Vagina (tissue), 2 donors: ENCODE measurements around the gene CRY1. TPM values are rescaled to one million over a fixed set of nuclear protein-coding genes. Genes with fewer than 3 reads are reported as not detected.

Experiments used
- DNase-seq, 2 donors: peaks; one replicate each; pipeline ENCODE4 v3.0.0-alpha.2; 2017; ENCODE audit errors: extremely low spot score in 2 of 2
- H3K27ac ChIP-seq: fragments of 200-600 bp; sonication (generic); one replicate; pipeline ENCODE4 v1.5.1; 2019
- H3K27me3 ChIP-seq: fragments of 200-600 bp; sonication (generic); one replicate; pipeline ENCODE4 v1.5.1; 2019
- H3K36me3 ChIP-seq, 2 donors: fragments of 200-600 bp; sonication (generic); one replicate each; pipeline ENCODE4 v1.5.1; 2017 to 2019
- H3K4me1 ChIP-seq: fragments of 200-600 bp; sonication (generic); one replicate; pipeline ENCODE4 v1.5.1; 2019
- H3K4me3 ChIP-seq, 2 donors: fragments of 200-600 bp; sonication (generic); 1 replicate in 1 of 2; 2 replicates in 1 of 2; pipeline ENCODE4 v1.5.1; 2016 to 2019
- H3K9me3 ChIP-seq: fragments of 200-600 bp; sonication (generic); one replicate; pipeline ENCODE4 v1.5.1; 2019
- CTCF ChIP-seq, 3 experiments: fragments of 450-650 bp in 2 of 3; fragments of 200-600 bp in 1 of 3; sonication (generic) in 1 of 3; IDR thresholded peaks; one replicate each; pipeline ENCODE4 v1.5.1; 2017 to 2019; ENCODE audit warnings: antibody characterized with exemption in 3 of 3, mild to moderate bottlenecking in 2 of 3, moderate library complexity in 2 of 3
- POLR2A ChIP-seq, 2 donors: fragments of 450-650 bp; IDR thresholded peaks; one replicate each; pipeline ENCODE4 v1.6.1; 2017; ENCODE audit warnings: antibody characterized with exemption in 2 of 2, mild to moderate bottlenecking in 2 of 2, moderate library complexity in 2 of 2
- POLR2AphosphoS5 ChIP-seq, 2 donors: sonication (generic); formaldehyde crosslinking; IDR thresholded peaks; one replicate each; pipeline ENCODE4 v1.9.0; 2017; ENCODE audit warnings: antibody characterized with exemption in 2 of 2, mild to moderate bottlenecking in 2 of 2, low read depth in 1 of 2; ENCODE audit not compliant: insufficient read depth in 1 of 2
- intact Hi-C: fragments of 100-400 bp; cut with DNase I; formaldehyde crosslinking; loops from one replicate; pipeline ENCODE4 v1.15.1; 2023
- total RNA-seq: library from RNA; depleted of rRNA; stranded (reverse); fragments of >200 nt; gene quantifications from one replicate; pipeline ENCODE4 v1.2.3, GENCODE V29; 2016

The CRY1 gene
- total RNA-seq, 1 donor from 2014 or later, result 18.7 TPM

GRCh38 chr12:107025671-107026070 lies 67.7 kb downstream of the CRY1 start:
- Histone ChIP-seq H3K9me3 (no peaks in the 10 kb centered on the region), H3K27ac (no peak overlapping the region), H3K36me3 (no peaks in the 10 kb centered on the region), H3K4me3 (no peak overlapping the region), H3K4me1 (peaks cover 42% of the 10 kb centered on the region), H3K27me3 (no peaks in the 10 kb centered on the region)
- TF ChIP-seq POLR2A (IDR thresholded peaks at IDR 0.05) (no peak), CTCF (IDR thresholded peaks at IDR 0.05) (no peak), POLR2AphosphoS5 (IDR thresholded peaks at IDR 0.05; ENCODE audit: insufficient read depth in 1 of 2, low read depth in 1 of 2) (no peak)
- intact Hi-C loops, result no loop called here
- no peak for DNase-seq

GRCh38 chr12:107019546-107019945 lies 73.8 kb downstream of the CRY1 start:
- Histone ChIP-seq H3K4me3 (no peak overlapping the region), H3K4me1 (no peaks in the 10 kb centered on the region), H3K36me3 (no peaks in the 10 kb centered on the region), H3K27ac (no peak overlapping the region), H3K9me3 (no peaks in the 10 kb centered on the region), H3K27me3 (no peaks in the 10 kb centered on the region)
- no peak for DNase-seq
- intact Hi-C loops, result no loop called here
- TF ChIP-seq CTCF (IDR thresholded peaks at IDR 0.05), result no peak
- no peak for TF ChIP-seq POLR2AphosphoS5 (IDR thresholded peaks at IDR 0.05; ENCODE audit: insufficient read depth in 1 of 2, low read depth in 1 of 2)
- no peak for TF ChIP-seq POLR2A (IDR thresholded peaks at IDR 0.05)

GRCh38 chr12:107017042-107017441 lies 76.3 kb downstream of the CRY1 start:
- DNase-seq, result no peak
- no peak overlapping the region for H3K4me3 ChIP-seq
- no peak overlapping the region for H3K27ac ChIP-seq
- H3K27me3 ChIP-seq, result no peaks in the 10 kb centered on the region
- TF ChIP-seq CTCF (IDR thresholded peaks at IDR 0.05), result no peak
- TF ChIP-seq POLR2AphosphoS5 (IDR thresholded peaks at IDR 0.05; ENCODE audit: insufficient read depth in 1 of 2, low read depth in 1 of 2), result no peak
- no peak for TF ChIP-seq POLR2A (IDR thresholded peaks at IDR 0.05)
- H3K36me3 ChIP-seq, result no peaks in the 10 kb centered on the region
- H3K4me1 ChIP-seq, result no peaks in the 10 kb centered on the region
- H3K9me3 ChIP-seq, result no peaks in the 10 kb centered on the region
- intact Hi-C loops, result no loop called here

- Histone ChIP-seq H3K36me3 (no peaks in the 10 kb centered on the region), H3K4me3 (no peak overlapping the region)
These were observed 79.3 kb downstream of the CRY1 start for GRCh38 chr12:107014055-107014454.

More at GRCh38 chr12:107014055-107014454, 79.3 kb downstream of the CRY1 start:
- no peak for DNase-seq
- TF ChIP-seq CTCF (IDR thresholded peaks at IDR 0.05) (no peak), POLR2AphosphoS5 (IDR thresholded peaks at IDR 0.05; ENCODE audit: insufficient read depth in 1 of 2, low read depth in 1 of 2) (peak in 1 of 2 donors; percentile 40), POLR2A (IDR thresholded peaks at IDR 0.05) (no peak)
- intact Hi-C loops, result no loop called here
- no peaks in the 10 kb centered on the region for H3K27me3 ChIP-seq
- H3K27ac ChIP-seq, result no peak overlapping the region
- no peaks in the 10 kb centered on the region for H3K9me3 ChIP-seq
- H3K4me1 ChIP-seq, result no peaks in the 10 kb centered on the region
